Upper lobe of left lung (tissue), 6 donors: Measurements from ENCODE around the gene FABP6. TPM values are rescaled to one million over a fixed set of nuclear protein-coding genes. Genes with fewer than 3 reads are reported as not detected.

Experiments used
- ATAC-seq, 2 donors: fragments of 200-7000 bp; cut with Tn5 transposase; one replicate each; pipeline ENCODE4 v1.9.1; 2022; ENCODE audit warnings: mild to moderate bottlenecking in 2 of 2, moderate library complexity in 2 of 2; ENCODE audit not compliant: low FRiP score in 2 of 2
- DNase-seq, 2 donors: peaks; one replicate each; pipeline ENCODE4 v3.0.0-alpha.2; 2019 to 2020
- H3K27ac ChIP-seq, 4 donors: fragments of 200-600 bp; sonication (generic); one replicate each; pipeline ENCODE4 v1.5.1; 2016 to 2019
- H3K27me3 ChIP-seq, 4 donors: fragments of 200-600 bp; sonication (generic); one replicate each; pipeline ENCODE4 v1.5.1; 2017 to 2019
- H3K36me3 ChIP-seq, 4 donors: fragments of 200-600 bp; sonication (generic); one replicate each; pipeline ENCODE4 v1.5.1; 2016 to 2019
- H3K4me1 ChIP-seq, 4 donors: fragments of 200-600 bp; sonication (generic); one replicate each; pipeline ENCODE4 v1.5.1; 2018 to 2019
- H3K4me3 ChIP-seq, 4 donors: fragments of 200-600 bp; sonication (generic); one replicate each; pipeline ENCODE4 v1.5.1; 2017 to 2019; ENCODE audit warnings: mild to moderate bottlenecking in 2 of 4, moderate library complexity in 1 of 4
- H3K9me3 ChIP-seq, 4 donors: fragments of 200-600 bp; sonication (generic); one replicate each; pipeline ENCODE4 v1.5.1; 2018 to 2019
- CTCF ChIP-seq, 6 experiments: fragments of 450-650 bp in 4 of 6; fragments of 200-600 bp in 2 of 6; sonication (generic) in 2 of 6; IDR thresholded peaks; one replicate each; pipeline ENCODE4 v1.5.1; 2016 to 2019; ENCODE audit warnings: antibody characterized with exemption in 6 of 6
- EP300 ChIP-seq, 4 donors: sonication (generic); formaldehyde crosslinking; IDR thresholded peaks; one replicate each; pipeline ENCODE4 v1.5.1; 2017; ENCODE audit warnings: antibody characterized with exemption in 4 of 4, control low read depth in 2 of 4
- POLR2A ChIP-seq, 4 donors: fragments of 450-650 bp; IDR thresholded peaks; one replicate each; pipeline ENCODE4 v1.5.1; 2016 to 2017; ENCODE audit warnings: antibody characterized with exemption in 4 of 4, mild to moderate bottlenecking in 2 of 4
- POLR2AphosphoS5 ChIP-seq, 2 donors: sonication (generic); formaldehyde crosslinking; IDR thresholded peaks; one replicate each; pipeline ENCODE4 v1.5.1; 2017; ENCODE audit warnings: antibody characterized with exemption in 2 of 2
- WGBS, 2 donors: methylation state at CpG; one replicate each; pipeline ENCODE4 v1.1.5; 2017 to 2018; 5-methylcytosine and 5-hydroxymethylcytosine counted together
- total RNA-seq, 6 donors: library from RNA; depleted of rRNA in 4 of 6; stranded (reverse); fragments of >200 nt in 4 of 6; gene quantifications; one replicate each; pipeline versions ENCODE4 v1.1.0 to v1.2.1, GENCODE V29; 2016 to 2021
- donor health status: DM: no; HTN: no; CAD: no; lungs with moderate emphysema.
- donor health status: DM: no; HTN: yes; CAD: no; lungs with severe emphysema.

Gene FABP6
- total RNA-seq, 6 donors from 2014 or later, result 4.4 to 14.4 (median 9.1) TPM; not detected in 2

- Histone ChIP-seq H3K9me3 (no peaks in the 10 kb centered on the region), H3K27me3 (no peaks in the 10 kb centered on the region), H3K4me3 (no peak overlapping the region), H3K4me1 (peaks cover 34 to 47% (median 41%) of the 10 kb centered on the region in 4 donors), H3K36me3 (peaks cover 0 to 2% (median 0%) of the 10 kb centered on the region in 4 donors), H3K27ac (peak overlapping the region; percentile 72 to 83 (median 78))
- DNase-seq (no peak), ATAC-seq (no peak)
- 73 to 79% methylated on average over 5 of the region's 5 CpGs for WGBS, 2 donors
- TF ChIP-seq POLR2A (IDR thresholded peaks at IDR 0.05), result no peak
These were observed 38.8 kb downstream of the FABP6 start for GRCh38 chr5:160268121-160268520.

GRCh38 chr5:160269017-160269416, 39.7 kb downstream of the FABP6 start:
- H3K4me3 ChIP-seq, result peak overlapping the region in 1 of 4 donors; percentile 12

GRCh38 chr5:160270704-160271103, 41.4 kb downstream of the FABP6 start:
- H3K4me1 ChIP-seq, result peaks cover 34 to 47% (median 41%) of the 10 kb centered on the region in 4 donors
- peak overlapping the region; percentile 57 to 80 (median 74) for H3K27ac ChIP-seq
- TF ChIP-seq CTCF (IDR thresholded peaks at IDR 0.05), result no peak
- DNase-seq (peak in 1 of 2 donors; percentile 36), ATAC-seq (no peak)
- 39 to 41% methylated on average over 4 of the region's 4 CpGs for WGBS, 2 donors
- no peaks in the 10 kb centered on the region for H3K9me3 ChIP-seq
- no peaks in the 10 kb centered on the region for H3K27me3 ChIP-seq
- peaks cover 0 to 2% (median 0%) of the 10 kb centered on the region in 4 donors for H3K36me3 ChIP-seq
- no peak overlapping the region for H3K4me3 ChIP-seq

More at GRCh38 chr5:160269017-160269416, 39.7 kb downstream of the FABP6 start:
- Histone ChIP-seq H3K27ac (peak overlapping the region; percentile 72 to 83 (median 78)), H3K9me3 (no peaks in the 10 kb centered on the region), H3K36me3 (peaks cover 0 to 2% (median 0%) of the 10 kb centered on the region in 4 donors), H3K27me3 (no peaks in the 10 kb centered on the region), H3K4me1 (peaks cover 34 to 47% (median 41%) of the 10 kb centered on the region in 4 donors)
- DNase-seq (peak in 1 of 2 donors; percentile 97), ATAC-seq (peak; percentile 70 to 90)
- 20 to 22% methylated on average over 9 to 10 of the region's 10 CpGs for WGBS, 2 donors
- TF ChIP-seq CTCF (IDR thresholded peaks at IDR 0.05), result no peak
- peak in 1 of 4 donors; percentile 84 for TF ChIP-seq EP300 (IDR thresholded peaks at IDR 0.05)
- peak; percentile 75 to 92 for TF ChIP-seq POLR2AphosphoS5 (IDR thresholded peaks at IDR 0.05)

- DNase-seq (peak in 1 of 2 donors; percentile 74), ATAC-seq (peak; percentile 3 to 44)
- peak overlapping the region; percentile 57 to 80 (median 74) for H3K27ac ChIP-seq
- H3K4me3 ChIP-seq, result no peak overlapping the region
- peaks cover 34 to 47% (median 41%) of the 10 kb centered on the region in 4 donors for H3K4me1 ChIP-seq
- TF ChIP-seq POLR2AphosphoS5 (IDR thresholded peaks at IDR 0.05) (peak in 1 of 2 donors; percentile 38), POLR2A (IDR thresholded peaks at IDR 0.05) (no peak)
- no peaks in the 10 kb centered on the region for H3K27me3 ChIP-seq
- peaks cover 0 to 2% (median 0%) of the 10 kb centered on the region in 4 donors for H3K36me3 ChIP-seq
- no peaks in the 10 kb centered on the region for H3K9me3 ChIP-seq
- 7 to 19% methylated on average over 7 to 8 of the region's 8 CpGs for WGBS, 2 donors
These were observed 42.1 kb downstream of the FABP6 start for GRCh38 chr5:160271396-160271795.

GRCh38 chr5:160271836-160272235, 42.5 kb downstream of the FABP6 start:
- ATAC-seq (no peak), DNase-seq (no peak)
- Histone ChIP-seq H3K9me3 (no peaks in the 10 kb centered on the region), H3K27me3 (no peaks in the 10 kb centered on the region), H3K36me3 (peaks cover 0 to 2% (median 0%) of the 10 kb centered on the region in 4 donors), H3K27ac (peak overlapping the region; percentile 57 to 80 (median 74)), H3K4me3 (no peak overlapping the region), H3K4me1 (peaks cover 34 to 47% (median 41%) of the 10 kb centered on the region in 4 donors)
- WGBS, 2 donors, result 29 to 43% methylated on average over 6 of the region's 6 CpGs
- TF ChIP-seq POLR2AphosphoS5 (IDR thresholded peaks at IDR 0.05) (no peak), EP300 (IDR thresholded peaks at IDR 0.05) (no peak), CTCF (IDR thresholded peaks at IDR 0.05) (no peak), POLR2A (IDR thresholded peaks at IDR 0.05) (no peak)

GRCh38 chr5:160272264-160272663, 43.0 kb downstream of the FABP6 start:
- TF ChIP-seq CTCF (IDR thresholded peaks at IDR 0.05) (no peak), EP300 (IDR thresholded peaks at IDR 0.05) (no peak), POLR2A (IDR thresholded peaks at IDR 0.05) (no peak), POLR2AphosphoS5 (IDR thresholded peaks at IDR 0.05) (no peak)
- no peak for ATAC-seq
- Histone ChIP-seq H3K36me3 (peaks cover 0 to 2% (median 0%) of the 10 kb centered on the region in 4 donors), H3K27ac (peak overlapping the region; percentile 57 to 80 (median 74)), H3K4me1 (peaks cover 34 to 47% (median 41%) of the 10 kb centered on the region in 4 donors), H3K4me3 (no peak overlapping the region), H3K27me3 (no peaks in the 10 kb centered on the region), H3K9me3 (no peaks in the 10 kb centered on the region)
- no peak for DNase-seq
- 85 to 86% methylated on average over 3 of the region's 3 CpGs for WGBS, 2 donors
